GM12801 (cell line): ENCODE measurements around the gene WDR45B.

Source experiments
- TF ChIP-seq, protein P1 (sequence below): IDR thresholded peaks from one replicate; pipeline ENCODE4 v1.5.1; 2011; ENCODE audit warnings: control low read depth; ENCODE audit not compliant: insufficient read length; ENCODE audit errors: extremely low read depth

WDR45B gene

GRCh38 chr17:82666931-82667667 lies 18.9 kb upstream of the WDR45B start:
- TF ChIP-seq, protein P1, sequence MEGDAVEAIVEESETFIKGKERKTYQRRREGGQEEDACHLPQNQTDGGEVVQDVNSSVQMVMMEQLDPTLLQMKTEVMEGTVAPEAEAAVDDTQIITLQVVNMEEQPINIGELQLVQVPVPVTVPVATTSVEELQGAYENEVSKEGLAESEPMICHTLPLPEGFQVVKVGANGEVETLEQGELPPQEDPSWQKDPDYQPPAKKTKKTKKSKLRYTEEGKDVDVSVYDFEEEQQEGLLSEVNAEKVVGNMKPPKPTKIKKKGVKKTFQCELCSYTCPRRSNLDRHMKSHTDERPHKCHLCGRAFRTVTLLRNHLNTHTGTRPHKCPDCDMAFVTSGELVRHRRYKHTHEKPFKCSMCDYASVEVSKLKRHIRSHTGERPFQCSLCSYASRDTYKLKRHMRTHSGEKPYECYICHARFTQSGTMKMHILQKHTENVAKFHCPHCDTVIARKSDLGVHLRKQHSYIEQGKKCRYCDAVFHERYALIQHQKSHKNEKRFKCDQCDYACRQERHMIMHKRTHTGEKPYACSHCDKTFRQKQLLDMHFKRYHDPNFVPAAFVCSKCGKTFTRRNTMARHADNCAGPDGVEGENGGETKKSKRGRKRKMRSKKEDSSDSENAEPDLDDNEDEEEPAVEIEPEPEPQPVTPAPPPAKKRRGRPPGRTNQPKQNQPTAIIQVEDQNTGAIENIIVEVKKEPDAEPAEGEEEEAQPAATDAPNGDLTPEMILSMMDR: no peak

- TF ChIP-seq, protein P1: no peak
Measured at GRCh38 chr17:82665891-82666290, 17.6 kb upstream of the WDR45B start.

- TF ChIP-seq, protein P1: no peak
Measured at GRCh38 chr17:82665217-82665616, 17.0 kb upstream of the WDR45B start.

GRCh38 chr17:82664701-82665182 lies 16.5 kb upstream of the WDR45B start:
- TF ChIP-seq, protein P1: no peak

- TF ChIP-seq, protein P1: no peak
Measured at GRCh38 chr17:82664276-82664575, 16.0 kb upstream of the WDR45B start.

- TF ChIP-seq, protein P1: no peak
Measured at GRCh38 chr17:82663381-82664275, 15.4 kb upstream of the WDR45B start.

GRCh38 chr17:82662711-82663261 lies 14.5 kb upstream of the WDR45B start:
- TF ChIP-seq, protein P1: no peak
